Embryonic facial prominence (tissue), 1 donor: Measurements from ENCODE around the gene OR51A7.
"Not testable (repeated sequence)": the region's sequence is repeated elsewhere in the genome, so short reads cannot be mapped to it uniquely, and the experiment has no call there.

ENCODE experiments used
- DNase-seq: peaks from one replicate; pipeline ENCODE4 v3.0.0-alpha.2; 2016; ENCODE audit errors: extremely low spot score

OR51A7 gene

GRCh38 chr11:4955613-4956012 is 52.0 kb downstream of the OR51A7 start, which contains the start of gene OR51A2:
OR51A2 (minus strand) TSS chr11:4955713; CDS start chr11:4955713, 0 bp downstream.
- not testable (repeated sequence) for DNase-seq

GRCh38 chr11:4957396-4957795 is 53.8 kb downstream of the OR51A7 start:
- DNase-seq: no peak
